HG02870 (cell line): ENCODE data around the gene RALGAPA2.

Source experiments
- ATAC-seq: cut with Tn5 transposase; IDR thresholded peaks from one replicate; pipeline ENCODE4 v1.9.1; 2021; ENCODE audit warnings: mild to moderate bottlenecking, moderate library complexity; ENCODE audit not compliant: unreplicated experiment

Gene RALGAPA2

DNA sequence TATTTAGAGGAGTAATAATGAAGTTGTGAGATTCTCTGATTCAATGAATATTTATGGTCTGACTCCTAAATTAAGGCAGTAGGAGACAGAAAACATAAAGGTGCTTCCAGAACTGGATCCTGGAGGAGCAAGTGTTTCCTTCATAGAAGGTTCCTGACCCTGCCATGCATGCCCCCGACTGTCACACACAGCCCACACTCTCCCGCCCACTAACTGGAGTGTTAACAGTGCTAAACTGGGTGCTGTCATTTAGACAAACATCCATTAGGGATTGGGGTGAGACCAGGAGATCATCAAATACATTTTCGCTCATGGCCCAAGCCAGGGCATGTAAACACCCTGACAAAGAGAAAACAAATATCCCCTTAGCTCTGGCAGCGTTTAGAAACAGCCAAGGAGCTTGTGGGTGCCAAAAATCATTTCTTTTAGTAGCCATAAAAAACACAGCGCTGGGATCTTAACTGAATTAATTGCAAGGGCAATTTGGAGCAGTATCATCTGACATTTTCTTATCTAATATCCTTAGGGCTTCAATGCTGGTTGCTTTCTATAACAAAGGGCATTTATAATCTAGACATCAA lies 297.7 kb downstream of the RALGAPA2 start:
- ATAC-seq, result no peak

DNA sequence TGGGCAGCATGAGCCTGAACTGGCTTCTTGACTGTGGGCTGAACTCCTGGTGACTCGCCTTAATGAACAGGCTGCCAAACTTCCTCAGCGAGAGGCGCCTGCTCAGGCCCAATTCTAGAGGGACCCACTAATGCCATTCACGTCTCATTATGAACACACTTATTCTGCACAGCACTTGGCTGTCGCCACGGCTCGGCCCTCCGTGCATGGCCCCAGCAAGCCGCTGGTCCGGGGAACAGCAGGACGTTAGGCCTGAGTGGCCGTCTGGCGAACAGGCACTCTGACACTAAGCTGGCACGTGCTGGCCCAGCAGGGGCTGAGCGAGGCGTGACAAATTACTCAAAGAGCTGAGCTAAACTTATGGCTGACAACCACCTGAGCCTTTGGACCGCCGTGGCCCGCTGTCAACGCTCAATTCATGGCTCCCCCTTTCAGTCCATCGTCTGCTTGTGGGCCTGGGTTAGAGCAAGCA lies 298.6 kb downstream of the RALGAPA2 start:
- ATAC-seq, result no peak

DNA sequence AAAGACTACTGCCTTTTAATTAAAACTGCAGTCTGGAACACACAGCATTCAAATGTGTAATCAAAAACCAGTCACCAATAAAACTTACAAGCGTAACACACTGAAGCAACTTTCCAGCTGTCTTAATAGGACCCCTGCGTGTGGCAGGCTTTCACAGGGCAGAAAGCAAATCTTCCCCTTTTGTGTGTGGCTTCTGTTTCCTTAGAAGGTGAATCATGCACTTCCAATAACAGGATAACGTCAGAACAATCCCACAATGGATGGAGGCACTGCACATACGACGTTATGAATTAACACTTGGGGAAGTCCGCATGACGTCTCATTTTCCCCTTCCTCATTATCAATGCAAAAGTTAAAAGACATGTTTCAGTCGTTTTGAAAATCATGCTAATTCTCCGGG lies 299.7 kb downstream of the RALGAPA2 start:
- ATAC-seq, result no peak

DNA sequence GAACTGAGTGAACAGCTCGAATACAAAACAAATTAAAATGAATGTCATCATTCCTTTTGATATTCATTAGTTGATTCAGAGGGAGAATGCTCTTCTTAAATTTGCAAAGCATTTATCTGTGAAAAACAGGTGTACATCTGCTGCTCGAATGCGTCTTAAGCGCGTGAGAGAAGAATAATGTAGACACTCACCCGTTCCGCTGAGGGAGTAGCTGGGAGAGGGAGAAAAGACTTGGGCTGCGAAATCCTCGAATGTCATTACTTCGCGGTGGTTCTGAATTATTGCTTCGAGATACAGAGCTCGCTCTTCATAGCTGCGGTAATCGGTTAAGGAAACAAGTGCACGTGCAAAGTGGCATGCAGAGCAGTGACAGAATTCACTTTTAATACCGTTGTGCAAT lies 300.6 kb downstream of the RALGAPA2 start:
- ATAC-seq, result no peak

DNA sequence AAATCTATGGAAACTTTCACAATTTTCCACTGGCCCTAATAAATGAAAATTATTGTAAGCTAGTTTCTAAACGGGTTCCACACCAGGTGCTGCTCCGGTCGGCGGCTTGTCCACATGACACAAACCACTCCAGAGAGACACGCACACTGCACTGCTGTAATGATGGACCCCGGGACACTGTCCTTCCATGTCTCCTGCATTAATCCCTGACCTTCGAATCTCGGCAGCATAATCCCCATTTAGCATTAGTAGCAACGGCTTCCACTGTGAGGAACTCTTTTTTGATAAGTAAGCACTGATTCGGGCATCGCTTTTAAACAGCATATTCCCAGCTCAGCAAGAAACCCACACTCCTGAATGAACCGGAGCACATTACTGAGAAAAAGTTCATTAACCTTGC lies 301.0 kb downstream of the RALGAPA2 start:
- ATAC-seq, result no peak

DNA sequence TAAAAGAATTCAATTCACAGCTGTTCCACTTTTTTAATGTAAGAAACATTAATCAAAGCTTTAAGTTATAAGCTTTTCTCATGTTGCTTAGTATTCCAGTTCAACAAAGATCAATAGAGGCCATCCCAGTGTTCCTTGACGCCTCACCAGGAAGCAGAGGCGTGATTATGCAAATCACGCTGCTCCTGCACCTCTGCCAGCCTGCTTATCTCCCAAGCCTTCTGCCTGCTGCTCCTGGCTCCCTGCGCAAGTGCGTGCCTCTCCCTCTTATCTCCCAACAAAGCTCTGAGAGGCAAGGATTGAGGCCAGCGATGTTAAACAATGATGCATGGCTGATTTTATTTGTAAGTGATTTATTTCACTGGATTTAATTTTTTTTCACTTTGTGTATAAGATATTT lies 301.8 kb downstream of the RALGAPA2 start:
- no peak for ATAC-seq

DNA sequence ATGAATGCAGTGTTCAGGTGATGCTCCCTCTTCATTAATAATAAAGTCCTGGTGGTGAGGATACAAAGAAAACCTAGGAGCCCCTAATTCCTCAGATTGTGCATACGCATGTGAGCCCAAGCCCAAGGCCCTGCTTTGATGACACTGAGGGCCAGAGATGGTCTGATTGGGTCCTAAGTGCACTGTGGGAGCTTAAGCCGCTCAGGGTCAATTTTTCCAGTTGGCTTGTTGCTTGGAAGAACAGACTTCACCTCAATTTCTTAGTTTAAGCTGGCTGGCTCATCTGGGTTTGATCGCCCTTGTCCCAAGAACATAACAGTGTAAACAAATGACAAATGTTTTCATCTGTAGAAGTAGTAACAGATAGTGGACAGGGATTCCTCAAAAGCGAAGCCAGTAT lies 303.1 kb downstream of the RALGAPA2 start:
- no peak for ATAC-seq

DNA sequence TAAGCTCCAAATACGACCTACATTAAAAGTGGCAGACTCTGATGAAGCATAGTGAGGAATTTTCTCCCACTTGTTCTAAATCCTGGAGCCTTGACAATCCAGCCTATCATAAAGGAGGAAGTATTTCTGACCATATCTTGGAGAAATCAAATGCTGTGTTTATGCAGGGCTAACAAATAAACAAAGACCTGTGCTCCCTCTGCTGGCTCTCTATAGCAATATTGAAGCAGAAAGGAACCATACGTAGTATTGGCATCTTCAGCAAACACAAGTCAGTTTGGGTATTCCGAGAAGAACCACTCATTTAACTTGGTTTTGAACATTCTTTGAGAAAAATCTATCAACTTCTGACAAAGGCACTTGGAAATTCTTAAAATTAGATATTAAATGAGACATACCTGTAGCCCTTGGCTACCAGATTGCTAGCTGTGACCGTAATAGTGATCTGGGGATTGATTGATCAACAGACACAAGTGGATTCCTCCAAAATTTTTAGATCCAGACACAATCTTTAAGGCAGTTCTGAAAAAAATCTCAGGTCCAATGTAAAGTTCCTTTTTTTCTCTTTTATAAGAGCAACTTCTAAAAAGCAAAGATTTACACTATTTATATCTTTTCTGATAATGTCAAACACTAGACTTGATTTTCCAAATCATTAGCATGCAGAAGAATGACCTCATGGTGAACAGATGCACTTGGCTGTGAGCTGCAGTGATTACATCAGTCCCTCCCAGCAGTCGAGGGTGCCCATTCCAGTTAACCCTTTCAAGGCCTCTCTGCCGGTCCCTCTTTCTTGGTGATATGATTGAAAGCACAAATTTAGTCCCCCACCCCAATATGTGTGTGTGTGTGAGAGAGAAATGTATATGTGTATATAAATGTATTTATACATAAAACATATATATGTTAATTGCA lies 304.3 kb downstream of the RALGAPA2 start:
- no peak for ATAC-seq

DNA sequence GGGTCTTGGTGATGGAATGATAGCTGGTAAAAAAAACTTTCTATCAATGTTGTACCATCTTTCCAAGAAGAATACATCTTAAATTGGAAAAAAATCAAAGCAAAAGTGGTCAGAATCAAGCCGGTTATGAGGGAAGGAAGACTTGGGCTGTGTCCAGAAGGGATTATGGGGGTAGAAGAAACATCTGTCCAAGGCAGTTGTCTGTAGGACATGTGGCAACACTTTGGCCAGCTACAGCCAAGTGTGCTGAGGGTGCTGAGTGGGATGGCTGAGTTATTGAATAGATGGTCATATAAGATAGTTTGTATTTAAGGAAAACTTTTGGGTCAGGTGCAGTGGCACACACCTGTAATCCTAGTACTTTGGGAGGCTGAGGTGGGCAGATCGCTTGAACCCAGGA lies 306.1 kb downstream of the RALGAPA2 start:
- ATAC-seq, result no peak

DNA sequence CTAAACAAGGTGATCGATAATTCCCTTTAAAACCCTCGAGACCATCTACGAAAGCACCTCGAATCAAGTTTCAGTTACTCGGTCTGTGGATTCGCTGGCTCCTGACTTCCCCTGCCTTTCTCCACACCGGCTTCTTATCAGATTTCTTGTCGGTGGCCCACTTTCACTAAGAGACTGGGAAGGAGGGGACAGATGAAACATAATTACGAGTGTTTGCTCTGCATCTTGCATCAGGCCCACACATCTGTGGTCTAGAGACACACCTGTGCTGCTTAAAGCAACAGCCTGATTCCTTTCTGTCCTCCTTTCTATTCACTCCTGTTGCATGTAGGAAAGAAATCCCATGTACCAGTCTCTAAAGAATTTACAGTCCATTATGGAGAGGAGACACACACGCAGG lies 306.8 kb downstream of the RALGAPA2 start:
- ATAC-seq, result no peak

DNA sequence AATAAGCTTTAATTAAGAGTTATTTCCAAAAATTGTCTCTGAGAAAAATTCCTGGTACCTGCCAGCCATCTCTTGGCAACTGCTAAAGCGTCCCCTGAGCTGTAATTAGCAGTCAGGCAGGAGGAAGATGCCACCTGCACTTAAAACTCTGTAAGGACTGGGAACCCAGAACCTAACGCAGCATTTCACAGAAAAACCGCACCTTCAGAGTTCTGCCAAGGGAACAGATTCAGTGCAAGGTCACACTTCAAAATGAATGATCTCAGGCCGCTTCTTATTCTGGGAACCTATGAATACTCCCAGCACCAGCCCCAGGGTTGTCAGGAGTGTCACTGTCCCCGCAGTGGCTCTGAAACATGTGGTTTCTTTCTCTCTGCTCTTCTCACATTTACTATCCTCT lies 307.8 kb downstream of the RALGAPA2 start:
- no peak for ATAC-seq

DNA sequence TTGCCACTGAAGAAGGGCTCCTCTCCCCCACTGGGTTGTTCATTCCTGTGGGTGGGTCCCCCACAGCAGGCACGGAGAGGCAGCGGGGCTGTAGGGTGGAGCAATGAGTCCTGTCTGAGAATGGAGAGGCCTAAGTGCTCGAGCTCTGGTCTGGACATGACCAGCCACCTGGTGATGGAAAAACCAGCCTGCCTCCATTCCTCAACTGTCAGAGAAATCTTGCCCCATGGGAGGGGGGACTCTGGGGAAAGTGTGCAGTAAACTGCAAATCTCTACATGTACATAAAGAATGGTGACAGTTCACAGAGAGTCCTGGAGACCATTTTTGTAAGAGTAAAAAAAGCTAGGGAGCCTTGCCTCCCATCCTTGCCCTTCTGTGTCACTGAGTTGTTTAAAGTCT lies 310.5 kb downstream of the RALGAPA2 start:
- no peak for ATAC-seq

DNA sequence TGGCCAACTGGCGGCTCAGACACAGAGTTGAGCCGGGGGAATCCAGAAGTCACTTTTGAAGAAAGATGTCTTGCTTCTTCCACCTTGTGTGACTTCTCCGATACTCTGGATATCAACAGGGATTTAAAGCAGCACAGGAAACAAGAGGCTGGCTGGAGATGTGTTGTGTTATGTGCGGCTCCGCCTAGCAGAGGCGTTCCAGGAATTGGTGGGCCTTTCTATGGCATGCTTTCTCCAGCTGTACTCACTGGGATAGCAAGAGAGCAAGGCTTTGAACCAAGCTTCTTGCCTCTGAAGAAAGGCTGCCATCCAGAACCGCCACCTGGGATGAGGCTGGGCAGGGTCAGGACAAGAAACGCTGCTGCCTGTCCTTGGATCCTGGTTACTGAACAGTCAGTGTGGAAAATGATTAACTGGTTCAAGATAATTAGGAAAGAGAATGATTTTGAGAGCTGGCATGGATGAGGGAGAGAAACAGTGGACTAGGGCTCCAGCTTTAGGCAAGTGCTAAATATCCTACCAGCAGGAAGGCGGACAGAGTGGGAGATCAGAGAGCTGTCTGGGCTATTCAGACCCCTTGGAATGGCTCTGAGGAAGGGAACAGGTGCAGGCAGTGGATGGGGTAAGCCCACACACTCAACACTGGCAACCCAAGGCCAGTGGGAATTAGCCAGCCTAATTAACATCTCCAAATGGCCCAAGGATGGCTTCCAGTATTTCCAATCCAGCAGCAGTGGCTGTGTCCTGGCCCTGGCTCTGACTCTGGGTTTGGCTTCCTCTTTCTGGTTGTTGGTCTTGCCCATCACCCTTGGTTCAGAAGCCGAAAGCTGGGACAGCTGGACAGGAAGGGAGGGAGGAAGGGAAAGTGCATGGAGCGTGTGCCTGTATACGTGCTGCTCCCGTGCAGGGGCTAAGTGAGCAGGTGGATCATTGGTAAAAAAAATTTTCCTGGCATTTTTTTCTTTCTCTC lies 312.6 kb downstream of the RALGAPA2 start:
- no peak for ATAC-seq

DNA sequence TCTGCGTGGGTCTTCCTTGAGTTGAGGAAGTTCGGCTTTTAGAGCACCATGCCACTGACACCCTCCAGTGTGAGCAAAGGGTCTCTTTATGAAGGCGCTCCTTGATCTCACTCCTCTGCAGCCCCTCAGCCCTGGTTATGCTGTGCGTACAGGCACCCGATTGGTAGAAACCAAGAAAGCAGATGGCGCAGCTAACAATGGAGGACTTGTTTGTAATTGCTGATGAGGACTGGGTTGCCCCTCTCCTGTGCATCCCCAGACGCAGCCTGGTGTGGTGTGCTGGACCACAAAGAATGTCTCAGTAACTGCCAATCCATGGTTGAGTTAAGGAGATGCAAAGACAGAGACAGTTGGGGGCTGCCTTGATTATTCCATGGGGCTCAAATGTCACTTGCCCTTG lies 314.3 kb downstream of the RALGAPA2 start:
- ATAC-seq, result no peak

DNA sequence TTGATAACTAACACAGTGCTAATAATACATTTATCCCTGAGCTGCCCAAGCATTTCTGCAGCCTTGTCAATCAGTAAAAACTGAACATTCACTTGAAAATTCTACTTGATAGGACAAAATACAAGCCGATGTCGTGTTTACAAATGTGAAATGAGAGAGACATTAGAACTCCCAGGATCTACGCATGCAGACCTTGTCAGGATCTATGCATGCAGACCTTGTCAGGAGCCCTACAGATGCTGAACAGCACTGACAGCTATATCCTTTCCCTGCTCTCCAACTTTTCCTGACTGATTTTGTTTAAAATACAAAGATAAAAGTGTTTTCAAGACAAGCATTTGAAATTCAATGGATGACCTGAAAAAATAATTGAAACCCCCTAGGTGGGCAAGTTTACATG lies 315.6 kb downstream of the RALGAPA2 start:
- no peak for ATAC-seq

DNA sequence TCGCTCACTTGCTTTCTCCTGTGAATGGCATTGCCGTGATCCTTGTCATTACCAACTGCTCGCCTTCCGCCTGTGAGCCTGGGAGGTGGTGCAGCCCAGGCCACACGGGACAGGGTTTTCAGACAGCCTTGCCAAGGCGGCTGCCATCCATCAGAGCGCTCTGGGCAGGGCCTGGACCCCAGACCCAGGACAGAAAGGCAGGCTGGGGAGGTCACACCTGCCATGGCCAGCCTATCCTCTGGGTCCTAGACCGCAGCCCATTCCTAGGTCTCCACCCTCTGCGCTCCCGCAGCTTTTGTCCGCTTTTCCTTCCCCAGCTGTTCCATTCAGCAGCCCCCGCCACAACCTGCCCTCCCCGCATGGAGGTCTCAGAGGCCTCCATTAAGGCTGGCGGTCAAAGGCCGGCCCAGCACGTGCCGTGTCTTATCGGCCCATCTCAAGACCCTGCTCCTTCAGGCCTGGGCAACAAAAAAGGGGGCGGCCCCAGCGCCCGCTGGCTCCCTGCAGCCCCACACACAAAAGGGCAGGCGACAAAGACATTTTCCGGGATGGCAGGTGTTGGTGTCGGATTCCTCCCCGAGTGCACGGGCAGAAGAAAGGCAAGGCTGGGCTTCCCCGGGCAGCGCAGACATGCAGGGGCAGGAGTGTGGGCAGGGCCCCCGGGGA lies 316.4 kb downstream of the RALGAPA2 start:
- no peak for ATAC-seq

DNA sequence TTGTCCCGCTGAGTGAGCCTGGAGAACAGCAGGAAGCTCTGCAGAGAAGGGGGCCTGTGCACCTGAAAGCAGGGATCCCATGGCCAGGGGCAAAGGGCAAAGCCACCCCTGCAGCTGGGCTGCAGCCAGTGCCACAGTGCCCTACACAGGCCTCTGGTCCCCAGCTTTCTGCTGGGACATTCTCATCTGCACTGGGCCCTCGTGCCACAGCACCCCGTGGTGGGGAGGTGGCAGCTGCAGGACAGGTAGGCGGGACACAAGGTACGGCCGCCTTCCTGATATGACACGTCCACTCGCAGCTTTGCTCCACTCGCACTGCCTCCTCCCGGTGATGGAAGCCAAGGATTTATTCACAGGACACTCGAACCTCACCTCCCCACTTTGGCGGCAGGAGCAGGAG lies 317.4 kb downstream of the RALGAPA2 start:
- ATAC-seq, result no peak

DNA sequence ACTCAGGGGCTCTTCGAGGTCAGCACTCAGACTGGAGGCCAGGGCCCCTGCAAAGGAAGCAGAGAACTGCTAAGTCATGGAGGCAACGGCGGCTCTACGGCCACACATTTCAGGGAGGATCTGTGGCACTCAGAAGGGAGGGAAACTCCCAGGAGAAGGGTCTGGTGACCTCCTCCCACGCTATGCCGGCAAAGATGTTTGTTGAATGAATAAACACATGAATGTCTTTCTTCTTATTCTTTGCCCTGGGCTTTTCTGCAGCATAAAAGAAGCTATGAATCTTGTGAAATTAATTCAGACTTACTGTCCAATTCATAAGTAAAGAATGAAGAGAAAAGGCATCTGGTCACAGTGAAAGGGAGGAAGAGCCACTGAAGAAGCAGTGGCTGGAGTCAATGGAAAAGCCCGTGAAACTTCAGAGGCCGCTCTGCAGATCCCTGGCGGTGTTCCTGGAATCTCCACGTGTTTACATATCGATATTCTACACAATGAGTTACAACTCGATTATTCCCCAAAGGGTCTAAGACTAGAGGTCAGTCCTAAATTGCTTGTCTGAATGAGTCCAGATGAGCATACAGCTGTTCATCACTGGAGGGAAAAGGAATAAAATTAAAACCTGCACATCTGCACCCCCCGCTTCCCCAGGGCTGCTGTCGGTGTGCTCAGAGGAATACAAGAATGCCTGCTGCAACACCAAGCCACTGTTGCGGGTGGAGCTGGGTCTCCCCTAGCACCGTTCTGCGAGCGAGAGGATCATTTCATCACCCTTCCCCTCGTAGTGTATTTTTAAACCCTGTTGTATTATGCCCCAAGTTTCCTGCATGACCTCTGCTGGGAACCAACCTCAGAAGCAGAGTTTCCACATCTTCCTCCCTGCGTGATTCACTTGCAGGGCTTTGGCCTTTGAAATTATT lies 319.0 kb downstream of the RALGAPA2 start:
- no peak for ATAC-seq

DNA sequence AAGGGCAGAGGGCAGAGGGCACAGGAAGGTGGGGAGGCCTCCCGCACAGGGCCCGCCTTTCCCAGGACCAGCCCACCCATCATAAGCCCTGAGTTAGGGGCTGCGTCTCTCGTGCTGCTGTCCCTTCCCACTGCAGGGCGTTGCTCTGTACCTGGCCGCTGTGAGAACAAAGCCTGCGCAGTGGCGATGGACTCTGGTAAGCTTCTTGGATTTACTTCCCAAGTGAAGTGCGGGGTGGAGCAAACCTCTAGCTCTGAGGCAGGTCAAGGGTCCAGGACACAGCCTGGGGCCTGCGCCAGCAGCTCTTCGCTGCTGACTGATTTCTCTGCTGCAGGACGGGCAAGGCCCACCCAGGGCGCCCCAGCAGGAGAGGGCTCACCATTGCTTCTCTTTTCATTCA lies 320.7 kb downstream of the RALGAPA2 start:
- ATAC-seq, result no peak

DNA sequence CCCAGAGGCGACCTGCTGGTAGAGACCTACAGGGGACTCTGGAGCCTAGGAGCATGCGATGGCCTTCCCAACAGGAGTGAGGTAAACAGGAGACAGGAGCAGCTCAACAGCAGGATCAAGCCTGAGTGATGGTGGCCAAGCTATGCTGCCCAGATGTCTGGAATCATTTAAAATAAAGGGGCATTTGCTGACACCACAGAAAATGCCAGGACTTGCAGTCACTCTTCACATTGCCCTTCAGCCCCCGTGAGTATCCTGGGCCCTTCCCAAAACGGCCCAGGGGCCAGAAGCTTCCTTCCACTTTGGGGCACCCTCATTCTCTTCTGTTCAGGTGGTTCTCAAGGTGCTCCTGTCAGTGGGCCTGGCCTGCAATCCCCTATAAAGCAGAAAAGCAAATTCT lies 321.3 kb downstream of the RALGAPA2 start:
- no peak for ATAC-seq
